ENCODE results near the gene ALDH16A1. TPM values are rescaled to one million over a fixed set of nuclear protein-coding genes. Genes with fewer than 3 reads are reported as not detected.
"Not testable (repeated sequence)": the region's sequence is repeated elsewhere in the genome, so short reads cannot be mapped to it uniquely, and the experiment has no call there.

ALDH16A1 gene
- total RNA-seq, 1 experiment from 2014 or later, result 40.9 TPM

GRCh38 chr19:49456326-49456725, 3.3 kb downstream of the ALDH16A1 start:
- no TSS peak for BruUV-seq (replicated peaks)
- no peak overlapping the region; the same call in 1 of the 2 replicates for H3K27ac ChIP-seq
- H3K4me2 ChIP-seq, result no peak overlapping the region
- peaks cover 28% of the 10 kb centered on the region for H3K79me2 ChIP-seq (ENCODE audit: low read depth)
- no peaks in the 10 kb centered on the region for H3K27me3 ChIP-seq (ENCODE audit: insufficient read depth, low read depth)
- peaks cover 26% of the 10 kb centered on the region for H3F3A ChIP-seq (ENCODE audit: insufficient read depth, low read depth)
- no peak overlapping the region for H2AFZ ChIP-seq
- H3K9me2 ChIP-seq (ENCODE audit: insufficient read depth), result no peaks in the 10 kb centered on the region
- H3K9me3 ChIP-seq (ENCODE audit: insufficient read depth, low read depth), result no peaks in the 10 kb centered on the region
- TF ChIP-seq, protein P1, sequence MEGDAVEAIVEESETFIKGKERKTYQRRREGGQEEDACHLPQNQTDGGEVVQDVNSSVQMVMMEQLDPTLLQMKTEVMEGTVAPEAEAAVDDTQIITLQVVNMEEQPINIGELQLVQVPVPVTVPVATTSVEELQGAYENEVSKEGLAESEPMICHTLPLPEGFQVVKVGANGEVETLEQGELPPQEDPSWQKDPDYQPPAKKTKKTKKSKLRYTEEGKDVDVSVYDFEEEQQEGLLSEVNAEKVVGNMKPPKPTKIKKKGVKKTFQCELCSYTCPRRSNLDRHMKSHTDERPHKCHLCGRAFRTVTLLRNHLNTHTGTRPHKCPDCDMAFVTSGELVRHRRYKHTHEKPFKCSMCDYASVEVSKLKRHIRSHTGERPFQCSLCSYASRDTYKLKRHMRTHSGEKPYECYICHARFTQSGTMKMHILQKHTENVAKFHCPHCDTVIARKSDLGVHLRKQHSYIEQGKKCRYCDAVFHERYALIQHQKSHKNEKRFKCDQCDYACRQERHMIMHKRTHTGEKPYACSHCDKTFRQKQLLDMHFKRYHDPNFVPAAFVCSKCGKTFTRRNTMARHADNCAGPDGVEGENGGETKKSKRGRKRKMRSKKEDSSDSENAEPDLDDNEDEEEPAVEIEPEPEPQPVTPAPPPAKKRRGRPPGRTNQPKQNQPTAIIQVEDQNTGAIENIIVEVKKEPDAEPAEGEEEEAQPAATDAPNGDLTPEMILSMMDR (conservative IDR thresholded peaks at IDR 0.05), result no peak
- TF ChIP-seq EZH2 (IDR thresholded peaks at IDR 0.05; ENCODE audit: low read depth), result no peak
- POLR2A ChIA-PET (ENCODE audit: unreplicated experiment), result interaction anchor here (0.7 kb wide), 2 partner anchors 223 to 306 kb away, joined by 3 to 9 read pairs; no protein-coding TSS in a partner anchor
- no peaks in the 10 kb centered on the region for H4K20me1 ChIP-seq (ENCODE audit: insufficient read depth)
- peaks cover 6% of the 10 kb centered on the region for H3K4me1 ChIP-seq (replicated peaks; ENCODE audit: insufficient read depth)
- CTCF ChIA-PET, result no interaction called here
- no peak overlapping the region for H3K4me3 ChIP-seq
- intact Hi-C loops (cut with micrococcal nuclease; ENCODE audit: unreplicated experiment), result no loop called here
- DNase-seq, result no peak
- H3K36me3 ChIP-seq (ENCODE audit: low read depth), result peaks cover 8% of the 10 kb centered on the region

GRCh38 chr19:49458567-49458903, 5.5 kb downstream of the ALDH16A1 start:
- Histone ChIP-seq H3F3A (ENCODE audit: insufficient read depth, low read depth) (peaks cover 19% of the 10 kb centered on the region), H3K4me1 (replicated peaks; ENCODE audit: insufficient read depth) (peaks cover 6% of the 10 kb centered on the region), H3K36me3 (ENCODE audit: low read depth) (peaks cover 8% of the 10 kb centered on the region), H2AFZ (no peak overlapping the region), H3K27me3 (ENCODE audit: insufficient read depth, low read depth) (no peaks in the 10 kb centered on the region), H3K9me2 (ENCODE audit: insufficient read depth) (no peaks in the 10 kb centered on the region), H3K79me2 (ENCODE audit: low read depth) (peaks cover 27% of the 10 kb centered on the region), H3K4me2 (no peak overlapping the region), H4K20me1 (ENCODE audit: insufficient read depth) (no peaks in the 10 kb centered on the region), H3K27ac (no peak overlapping the region), H3K9me3 (ENCODE audit: insufficient read depth, low read depth) (no peaks in the 10 kb centered on the region), H3K4me3 (no peak overlapping the region)
- CTCF ChIA-PET, result no interaction called here
- intact Hi-C loops (cut with micrococcal nuclease; ENCODE audit: unreplicated experiment), result no loop called here
- no TSS peak for BruUV-seq (replicated peaks)
- DNase-seq, result no peak
- TF ChIP-seq, protein P1 (conservative IDR thresholded peaks at IDR 0.05), result no peak
- no peak for TF ChIP-seq EZH2 (IDR thresholded peaks at IDR 0.05; ENCODE audit: low read depth)
- POLR2A ChIA-PET (ENCODE audit: unreplicated experiment), result no interaction called here

DNA sequence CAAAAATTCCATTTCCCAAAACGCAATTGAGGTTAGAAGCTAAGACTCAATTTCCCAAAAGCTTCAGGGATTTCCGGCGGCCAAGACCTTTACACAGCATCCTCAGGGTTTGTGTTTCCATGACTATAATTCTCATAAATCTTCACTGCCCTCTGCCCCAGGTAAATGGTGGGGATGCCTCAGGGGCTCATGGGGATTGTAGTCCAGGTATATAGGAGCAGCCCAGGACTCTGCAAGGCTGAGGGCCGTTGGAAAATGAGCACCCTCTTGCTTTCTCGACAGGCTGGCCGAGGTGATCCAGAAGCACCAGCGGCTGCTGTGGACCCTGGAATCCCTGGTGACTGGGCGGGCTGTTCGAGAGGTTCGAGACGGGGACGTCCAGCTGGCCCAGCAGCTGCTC, 6.4 kb downstream of the ALDH16A1 start:
- CTCF ChIA-PET, result no interaction called here
- Histone ChIP-seq H3K27ac (no peak overlapping the region), H3K9me2 (ENCODE audit: insufficient read depth) (no peaks in the 10 kb centered on the region), H3F3A (ENCODE audit: insufficient read depth, low read depth) (peaks cover 19% of the 10 kb centered on the region), H3K79me2 (ENCODE audit: low read depth) (peaks cover 18% of the 10 kb centered on the region), H3K9me3 (ENCODE audit: insufficient read depth, low read depth) (no peaks in the 10 kb centered on the region), H3K27me3 (ENCODE audit: insufficient read depth, low read depth) (no peaks in the 10 kb centered on the region), H4K20me1 (ENCODE audit: insufficient read depth) (no peaks in the 10 kb centered on the region), H3K4me2 (no peak overlapping the region), H3K4me3 (no peak overlapping the region), H3K4me1 (replicated peaks; ENCODE audit: insufficient read depth) (peaks cover 2% of the 10 kb centered on the region), H2AFZ (no peak overlapping the region), H3K36me3 (ENCODE audit: low read depth) (peaks cover 8% of the 10 kb centered on the region)
- TF ChIP-seq EZH2 (IDR thresholded peaks at IDR 0.05; ENCODE audit: low read depth), result no peak
- TF ChIP-seq, protein P1 (conservative IDR thresholded peaks at IDR 0.05), result no peak
- intact Hi-C loops (cut with micrococcal nuclease; ENCODE audit: unreplicated experiment), result no loop called here
- BruUV-seq (replicated peaks), result no TSS peak
- DNase-seq, result no peak
- POLR2A ChIA-PET (ENCODE audit: unreplicated experiment), result no interaction called here

- POLR2A ChIA-PET (ENCODE audit: unreplicated experiment); H3K27me3 ChIP-seq (ENCODE audit: insufficient read depth, low read depth); H3K9me2 ChIP-seq (ENCODE audit: insufficient read depth); H3K27ac ChIP-seq; DNase-seq; intact Hi-C loops (cut with micrococcal nuclease; ENCODE audit: unreplicated experiment); H2AFZ ChIP-seq; H3K4me3 ChIP-seq; H3K4me2 ChIP-seq; H3K4me1 ChIP-seq (replicated peaks; ENCODE audit: insufficient read depth); H3K9me3 ChIP-seq (ENCODE audit: insufficient read depth, low read depth); H3K79me2 ChIP-seq (ENCODE audit: low read depth); H3K36me3 ChIP-seq (ENCODE audit: low read depth); H4K20me1 ChIP-seq (ENCODE audit: insufficient read depth); CTCF ChIA-PET; BruUV-seq (replicated peaks): not testable (repeated sequence)
- H3F3A ChIP-seq (ENCODE audit: insufficient read depth, low read depth), result peaks cover 10% of the 10 kb centered on the region
These were observed 8.1 kb downstream of the ALDH16A1 start for GRCh38 chr19:49461130-49461529.
